ENCODE measurements around the gene JOSD1. TPM values are rescaled to one million over a fixed set of nuclear protein-coding genes. Genes with fewer than 3 reads are reported as not detected.

Gene JOSD1
- total and polyA plus RNA-seq, 3 donors from 2014 or later: 40.9 to 91.0 (median 70.3) TPM

DNA sequence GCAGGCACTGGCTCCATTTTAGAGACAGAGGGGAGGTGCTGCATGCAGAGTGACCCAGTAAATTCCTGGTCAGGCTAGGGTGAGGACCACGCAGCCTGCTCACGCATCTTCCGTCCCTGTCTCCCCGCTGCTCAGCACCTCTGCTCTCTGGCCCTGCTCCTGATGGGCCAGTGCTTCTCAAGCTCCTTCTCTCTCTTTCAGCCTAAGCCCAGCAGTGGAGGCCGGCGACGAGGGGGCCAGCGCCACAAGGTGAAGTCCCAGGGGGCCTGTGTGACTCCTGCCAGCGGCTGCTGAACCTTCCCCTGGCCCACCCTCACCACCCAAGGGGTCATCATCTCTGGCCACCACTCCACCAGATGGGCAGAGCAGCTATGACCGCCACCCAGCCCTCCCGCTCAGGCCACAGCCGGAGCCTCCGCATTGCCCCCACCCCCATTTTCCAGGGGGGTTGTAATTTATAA is 29.7 kb upstream of the JOSD1 start:
- Histone ChIP-seq H3K27ac (no peak overlapping the region), H3K27me3 (no peaks in the 10 kb centered on the region), H3K4me3 (no peak overlapping the region), H3K36me3 (ENCODE audit: low read depth, missing control alignments) (no peaks in the 10 kb centered on the region), H3K4me1 (peaks cover 11% of the 10 kb centered on the region), H3K9me3 (no peaks in the 10 kb centered on the region)
- intact Hi-C loops (cut with DNase I; ENCODE audit: low total_unique reads): no loop called here
- DNase-seq: no peak
- TF ChIP-seq POLR2A (IDR thresholded peaks at IDR 0.05): no peak
- TF ChIP-seq CTCF (IDR thresholded peaks at IDR 0.05): no peak
- WGBS, 2 donors: 93 to 95% methylated on average over 8 to 13 of the region's 13 CpGs

DNA sequence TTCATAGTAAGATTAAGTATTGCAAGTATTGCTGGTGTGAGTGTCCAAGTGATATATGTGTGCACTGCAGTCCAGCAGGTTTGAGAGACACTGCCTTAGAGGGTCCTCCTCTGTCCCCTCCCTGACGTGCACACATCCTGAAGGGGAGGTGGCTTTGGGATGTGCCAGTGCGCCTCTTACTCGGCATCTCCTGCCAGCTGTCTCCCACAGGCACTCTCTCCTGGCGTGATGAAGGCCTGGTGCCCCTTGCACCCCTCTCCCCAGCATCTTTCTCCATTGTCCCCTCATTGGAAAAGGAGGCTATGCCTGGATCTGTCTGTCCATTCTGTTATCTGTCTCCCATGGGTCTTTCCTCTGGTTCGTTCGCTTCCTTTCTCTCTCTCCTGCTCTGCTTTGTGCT is 29.2 kb upstream of the JOSD1 start:
- no peak for DNase-seq
- Histone ChIP-seq H3K4me1 (peaks cover 11% of the 10 kb centered on the region), H3K4me3 (no peak overlapping the region), H3K9me3 (no peaks in the 10 kb centered on the region), H3K27me3 (no peaks in the 10 kb centered on the region), H3K27ac (no peak overlapping the region), H3K36me3 (ENCODE audit: low read depth, missing control alignments) (no peaks in the 10 kb centered on the region)
- TF ChIP-seq POLR2A (IDR thresholded peaks at IDR 0.05): no peak
- TF ChIP-seq CTCF (IDR thresholded peaks at IDR 0.05): no peak
- 87 to 95% methylated on average over 6 of the region's 6 CpGs for WGBS, 2 donors
- intact Hi-C loops (cut with DNase I; ENCODE audit: low total_unique reads): no loop called here

GRCh38 chr22:38728871-38729796 is 28.4 kb upstream of the JOSD1 start:
- Histone ChIP-seq H3K27ac (no peak overlapping the region), H3K4me3 (no peak overlapping the region), H3K9me3 (no peaks in the 10 kb centered on the region), H3K4me1 (peaks cover 11% of the 10 kb centered on the region), H3K36me3 (ENCODE audit: low read depth, missing control alignments) (no peaks in the 10 kb centered on the region), H3K27me3 (no peaks in the 10 kb centered on the region)
- no peak for DNase-seq
- WGBS, 2 donors: 81 to 87% methylated on average over 10 to 18 of the region's 18 CpGs
- intact Hi-C loops (cut with DNase I; ENCODE audit: low total_unique reads): no loop called here
- TF ChIP-seq POLR2A (IDR thresholded peaks at IDR 0.05) (no peak), CTCF (IDR thresholded peaks at IDR 0.05) (no peak)

DNA sequence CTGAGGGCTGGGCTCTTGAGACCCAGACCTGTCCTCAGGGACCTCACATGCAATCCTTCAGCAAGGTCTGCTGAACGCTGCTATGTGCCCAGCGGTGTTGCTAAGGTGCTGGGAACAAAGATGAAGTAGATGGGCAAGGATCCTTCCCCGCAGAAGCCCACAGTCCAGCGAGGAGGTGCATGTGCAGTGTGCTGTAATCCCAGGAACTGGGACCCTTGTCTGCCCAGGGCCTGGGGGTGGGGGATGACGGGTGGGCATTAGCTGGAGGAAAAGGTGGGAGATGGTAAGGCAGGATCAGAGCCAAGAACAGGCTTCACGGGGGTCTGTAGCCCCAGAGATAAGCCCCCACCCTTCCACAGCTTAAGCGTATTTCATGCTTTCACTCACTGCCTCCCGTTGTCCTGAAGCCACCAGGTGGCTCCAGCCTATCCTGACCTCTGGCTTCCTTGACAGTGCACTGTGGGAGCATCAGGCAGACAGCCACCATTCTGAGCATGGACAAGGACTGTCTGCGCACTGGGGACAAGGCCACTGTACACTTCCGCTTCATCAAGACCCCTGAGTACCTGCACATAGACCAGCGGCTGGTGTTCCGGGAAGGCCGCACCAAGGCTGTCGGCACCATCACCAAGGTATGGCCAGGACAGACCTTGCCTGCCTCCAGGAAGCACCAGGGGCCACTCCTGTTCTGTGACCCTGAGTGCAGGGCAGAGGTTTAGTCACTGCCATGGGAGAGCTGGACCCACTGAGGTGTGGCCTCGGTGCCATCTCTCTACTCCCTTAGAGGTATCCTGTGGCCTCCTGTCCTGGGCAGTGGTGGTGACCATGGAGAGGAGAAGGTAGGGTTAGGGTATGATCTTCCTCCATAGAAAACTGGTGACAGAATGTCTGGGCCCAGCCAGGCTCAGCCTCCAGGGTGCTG is 27.0 kb upstream of the JOSD1 start:
- H3K4me1 ChIP-seq: peaks cover 7% of the 10 kb centered on the region
- intact Hi-C loops (cut with DNase I; ENCODE audit: low total_unique reads): no loop called here
- no peak overlapping the region for H3K4me3 ChIP-seq
- WGBS, 2 donors: 87 to 94% methylated on average over 8 to 15 of the region's 15 CpGs
- no peak for TF ChIP-seq CTCF (IDR thresholded peaks at IDR 0.05)
- no peak for TF ChIP-seq POLR2A (IDR thresholded peaks at IDR 0.05)
- DNase-seq: no peak
- H3K9me3 ChIP-seq: no peaks in the 10 kb centered on the region
- no peak overlapping the region for H3K27ac ChIP-seq
- H3K27me3 ChIP-seq: no peaks in the 10 kb centered on the region
- H3K36me3 ChIP-seq (ENCODE audit: low read depth, missing control alignments): no peaks in the 10 kb centered on the region

All from testis (tissue), 3 donors.